SH-SY5Y (cell line): ENCODE results near the gene TCF15.
A peak's percentile ranks its signal among the peaks of the same experiment; 100 is the strongest.

Experiments used
- GATA2 ChIP-seq: IDR thresholded peaks from 2 replicates; pipeline ENCODE4 v1.6.1; 2011; ENCODE audit warnings: mild to moderate bottlenecking, low read depth, low read length
- GATA3 ChIP-seq: IDR thresholded peaks from 2 replicates; pipeline ENCODE4 v1.6.1; 2011; ENCODE audit warnings: low read depth, mild to moderate bottlenecking, low read length, moderate library complexity

Gene TCF15

GRCh38 chr20:646107-646867 lies 36.2 kb upstream of the TCF15 start:
- TF ChIP-seq GATA3 (no peak), GATA2 (no peak)

GRCh38 chr20:645318-646106 lies 35.4 kb upstream of the TCF15 start:
- TF ChIP-seq GATA3 (no peak), GATA2 (no peak)

DNA sequence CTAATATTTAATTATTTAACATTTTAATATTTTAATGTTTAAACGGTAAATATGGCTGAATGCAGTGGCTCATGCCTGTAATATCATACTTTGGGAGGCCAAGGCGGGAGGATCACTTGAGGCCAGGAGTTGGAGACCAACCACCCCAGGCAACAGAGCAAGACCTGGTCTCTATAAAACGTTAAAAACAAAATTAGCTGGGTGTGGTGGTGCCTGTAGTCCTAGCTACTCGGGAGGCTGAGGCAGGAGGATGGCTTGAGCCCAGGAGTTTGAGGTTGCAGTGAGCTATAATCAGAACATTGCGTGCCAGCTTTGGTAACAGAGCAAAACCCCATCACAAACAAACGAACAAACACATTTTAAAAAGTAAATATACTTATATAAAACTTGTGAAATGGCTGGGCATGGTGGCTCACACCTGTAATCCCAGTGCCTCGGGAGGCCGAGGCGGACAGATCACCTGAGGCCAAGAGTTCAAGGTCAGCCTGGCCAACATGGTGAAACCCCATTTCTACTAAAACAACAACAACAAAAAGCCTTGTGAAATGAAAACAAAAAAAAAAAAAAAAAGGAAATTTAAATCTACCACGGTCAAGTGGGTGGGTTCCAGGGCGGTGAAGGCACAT lies 34.7 kb upstream of the TCF15 start:
- TF ChIP-seq GATA2 = no peak
- no peak for TF ChIP-seq GATA3

GRCh38 chr20:642398-643174 lies 32.5 kb upstream of the TCF15 start:
- TF ChIP-seq GATA2 (no peak), GATA3 (no peak)

DNA sequence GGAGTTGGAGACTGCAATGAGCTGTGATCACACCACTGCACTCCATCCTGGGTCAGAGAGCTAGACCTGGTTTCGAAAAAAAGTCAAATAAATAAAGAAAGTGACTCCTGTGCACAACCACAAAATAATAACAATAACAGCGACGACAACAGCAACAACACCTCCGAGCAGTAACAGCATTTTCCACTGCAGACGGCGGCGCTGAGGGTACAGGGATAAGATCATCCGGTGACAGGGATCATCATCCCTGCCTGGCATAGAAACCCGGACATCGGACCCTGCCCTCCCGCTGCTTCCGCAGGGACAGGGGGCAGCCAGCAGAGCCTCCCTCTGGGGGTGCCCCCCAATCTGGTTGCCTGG lies 31.4 kb upstream of the TCF15 start:
- TF ChIP-seq GATA3 (no peak), GATA2 (peak; percentile 38)

DNA sequence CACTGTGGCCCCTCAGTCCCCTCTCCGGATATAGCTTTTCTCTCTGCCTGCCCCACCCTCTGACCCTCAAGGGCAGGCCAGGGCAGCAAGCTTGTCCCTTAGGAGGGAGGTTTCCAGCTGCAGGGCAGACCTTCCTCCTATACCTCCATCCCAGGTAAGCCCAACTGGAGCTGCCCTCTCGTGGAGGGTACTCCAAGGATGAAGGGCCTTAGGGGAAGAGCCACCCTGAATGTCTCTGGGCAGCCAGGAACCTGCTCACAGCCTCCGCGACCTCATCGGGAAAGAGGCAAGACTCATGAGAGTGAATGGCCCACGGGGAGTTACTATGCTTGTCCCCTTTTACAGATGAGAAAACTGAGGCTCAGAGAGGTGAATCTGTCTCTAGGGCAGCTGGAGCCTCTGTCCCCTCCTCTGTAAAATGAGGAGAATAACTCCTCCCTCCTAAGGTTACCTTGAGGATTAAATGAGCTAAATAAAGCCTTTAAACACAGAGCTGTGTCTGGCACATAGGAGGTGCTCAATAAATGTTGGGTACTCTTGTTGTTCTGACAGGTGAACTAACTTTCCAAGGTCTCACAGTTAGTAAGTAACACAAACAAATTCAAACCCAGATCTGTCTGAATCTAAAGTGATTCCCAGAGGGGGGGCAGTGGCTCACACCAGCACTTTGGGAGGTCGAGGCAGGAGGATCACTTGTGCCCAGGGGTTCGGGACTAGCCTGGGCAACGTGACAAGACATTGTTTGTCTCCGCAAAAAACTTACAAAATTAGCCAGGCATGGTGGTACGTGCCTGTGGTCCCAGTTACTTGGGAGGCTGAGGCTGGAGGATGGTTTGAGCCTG lies 30.8 kb upstream of the TCF15 start:
- TF ChIP-seq GATA2 (no peak), GATA3 (no peak)

DNA sequence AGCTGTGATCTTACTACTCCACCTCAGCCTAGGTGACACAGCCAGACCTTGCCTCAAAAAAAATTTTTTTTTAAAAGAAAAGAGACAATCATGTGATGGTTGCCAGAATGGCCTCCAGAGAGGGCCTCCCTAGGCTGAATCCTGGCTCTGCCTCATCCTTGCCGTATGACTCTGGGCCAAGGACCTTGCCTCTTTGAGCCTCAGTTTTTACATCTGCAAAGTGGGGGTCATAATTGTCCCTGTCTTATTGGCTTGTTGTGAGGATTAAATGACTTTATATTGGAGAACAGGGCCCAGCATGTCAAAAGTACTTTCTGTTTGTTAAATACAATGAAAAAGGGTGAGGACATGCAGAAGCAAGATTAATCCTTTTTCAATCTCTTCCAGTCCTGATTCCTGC lies 28.5 kb upstream of the TCF15 start:
- TF ChIP-seq GATA3 (no peak), GATA2 (no peak)

GRCh38 chr20:637559-637958 lies 27.4 kb upstream of the TCF15 start:
- TF ChIP-seq GATA3 = no peak
- TF ChIP-seq GATA2 = no peak

DNA sequence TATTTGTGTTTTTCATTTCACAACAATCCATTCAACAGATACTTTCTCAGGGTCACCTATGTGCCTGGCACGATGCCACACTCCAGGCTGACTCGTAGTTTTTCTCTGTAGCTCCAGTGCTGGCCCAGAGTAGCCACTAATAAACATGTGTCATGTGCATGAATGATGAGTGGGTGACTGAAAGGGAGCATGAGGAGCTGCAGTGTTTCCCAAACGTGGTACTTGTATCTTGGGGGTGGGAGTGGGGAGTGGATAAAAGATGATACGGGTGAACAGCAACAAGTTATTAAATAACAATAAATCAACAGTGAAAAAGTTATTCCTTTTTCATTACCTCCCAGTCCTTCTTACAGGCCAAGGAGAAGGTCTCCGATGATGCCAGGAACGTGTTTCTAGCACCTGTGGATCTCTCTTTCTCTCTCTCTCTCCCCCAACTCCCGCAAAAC lies 25.8 kb upstream of the TCF15 start:
- TF ChIP-seq GATA2 (no peak), GATA3 (no peak)

DNA sequence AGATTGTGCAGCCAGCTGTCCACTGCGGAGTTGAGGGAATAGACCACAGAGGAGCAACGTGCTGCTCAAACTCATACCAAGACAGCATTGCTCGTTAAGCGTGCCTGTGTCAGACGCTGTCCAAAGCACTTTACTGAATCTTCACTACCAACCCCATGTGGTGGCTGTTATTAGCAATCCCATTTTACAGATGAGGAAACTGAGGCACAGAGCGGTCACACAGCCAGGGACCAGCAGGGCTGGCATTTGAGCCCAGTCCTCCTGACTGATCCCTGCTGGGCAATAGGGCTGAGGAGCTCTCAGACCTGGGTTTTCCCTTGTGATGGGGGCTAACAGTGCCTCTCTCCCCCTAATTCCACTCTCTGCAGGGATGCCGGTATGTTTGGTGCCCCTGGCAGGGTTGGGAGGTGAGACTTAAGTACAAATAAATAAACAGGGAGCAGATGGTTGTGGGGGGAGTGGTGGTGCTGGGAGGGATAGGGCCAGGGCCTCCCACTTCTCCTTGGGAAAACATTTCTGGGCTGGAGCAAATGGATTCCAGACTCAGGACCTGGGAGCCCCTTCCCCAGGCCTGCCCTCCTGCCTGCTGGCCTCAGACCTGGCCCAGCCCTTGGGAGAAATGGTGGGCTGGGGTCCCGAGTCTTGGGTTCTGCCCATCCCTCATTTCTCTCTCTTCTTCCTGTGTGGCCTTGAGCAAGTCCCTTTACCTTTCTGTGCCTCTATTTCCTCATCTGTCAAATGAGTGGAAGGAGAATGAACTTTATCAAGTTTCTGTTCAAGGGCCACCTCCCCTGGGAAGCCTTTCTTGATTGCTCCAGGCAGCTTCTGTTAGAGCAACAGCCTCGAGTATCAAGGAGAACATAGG lies 25.2 kb upstream of the TCF15 start:
- no peak for TF ChIP-seq GATA2
- TF ChIP-seq GATA3 = no peak

DNA sequence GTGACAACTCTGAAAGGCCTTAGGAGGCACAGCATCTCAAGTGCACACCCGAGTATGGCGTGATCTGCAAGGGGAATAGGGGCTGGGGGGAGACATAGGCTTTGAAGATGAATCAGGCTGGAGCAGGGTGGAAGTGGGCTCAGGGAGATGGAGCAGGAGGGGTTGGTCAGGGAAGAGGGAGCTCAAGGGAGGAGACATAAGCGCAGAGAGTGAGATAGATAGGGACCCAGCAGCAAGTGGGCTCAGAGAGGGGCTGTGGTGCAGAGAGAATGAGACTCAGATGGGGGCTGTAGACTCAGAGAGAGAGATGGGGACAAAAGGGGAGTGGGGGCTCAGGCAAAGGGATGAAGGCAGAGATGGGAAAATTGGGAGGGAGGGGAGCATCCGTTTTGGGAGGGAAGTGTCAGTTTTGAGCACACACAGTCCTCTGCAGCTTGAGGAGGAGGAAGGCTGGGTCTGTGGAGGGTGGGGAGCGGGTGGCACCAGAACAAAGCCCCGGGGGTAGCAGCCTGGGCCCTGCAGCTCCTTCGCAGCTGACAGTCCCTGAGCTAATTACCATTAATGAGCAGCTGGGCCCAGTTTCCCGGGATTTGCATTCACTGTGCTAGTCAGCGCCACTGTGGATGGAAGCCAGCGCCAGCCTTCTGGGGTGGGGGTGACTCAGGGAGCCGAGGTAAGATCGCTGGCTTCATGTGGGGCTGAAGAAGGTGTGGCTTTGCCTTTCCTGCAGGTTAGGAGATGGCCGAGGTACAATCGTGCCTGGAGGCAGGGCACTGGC lies 24.2 kb upstream of the TCF15 start:
- TF ChIP-seq GATA2 (no peak), GATA3 (no peak)

DNA sequence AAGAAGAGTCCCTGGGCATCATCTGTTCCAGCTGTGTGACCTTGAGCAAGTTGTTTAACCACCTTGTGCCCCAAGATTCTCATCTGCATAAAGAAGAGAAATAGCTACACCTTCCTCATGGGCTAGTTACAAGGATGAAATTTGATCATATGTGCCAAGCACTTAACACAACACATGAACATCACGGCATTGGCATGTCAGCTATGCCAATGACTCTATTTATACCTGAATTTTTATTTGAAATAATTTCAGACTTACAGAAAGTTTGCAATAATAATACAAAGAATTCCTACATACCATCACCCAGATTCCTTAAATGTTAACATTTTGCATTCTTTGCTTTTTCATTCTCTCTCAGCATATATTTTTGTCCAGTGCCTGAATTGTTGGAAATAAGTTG lies 21.0 kb upstream of the TCF15 start:
- no peak for TF ChIP-seq GATA2
- no peak for TF ChIP-seq GATA3
